ENCODE data around the gene TYK2.
A peak's percentile ranks its signal among the peaks of the same experiment; 100 is the strongest.
"Not testable (repeated sequence)": the region's sequence is repeated elsewhere in the genome, so short reads cannot be mapped to it uniquely, and the experiment has no call there.

TYK2 gene

DNA sequence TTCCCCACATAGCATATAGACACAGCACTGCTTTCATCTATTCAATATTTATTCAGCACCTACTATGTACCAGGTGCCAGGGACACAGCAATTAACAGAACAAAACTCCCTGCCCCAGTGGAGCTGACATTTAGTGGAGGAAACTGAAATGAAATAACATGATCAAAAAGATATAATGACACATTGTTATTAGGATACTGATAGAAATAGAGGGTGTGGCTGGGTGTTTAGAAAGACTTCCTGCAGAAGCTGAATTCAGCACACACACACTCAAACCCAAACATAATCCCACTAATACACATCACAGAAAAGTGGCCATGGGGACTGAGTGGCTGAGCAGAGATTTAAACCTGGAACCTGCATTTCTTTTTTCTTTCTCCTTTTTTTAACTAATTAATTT, 26.7 kb upstream of the TYK2 start:
- no peak for DNase-seq (ENCODE audit: low read depth)

DNA sequence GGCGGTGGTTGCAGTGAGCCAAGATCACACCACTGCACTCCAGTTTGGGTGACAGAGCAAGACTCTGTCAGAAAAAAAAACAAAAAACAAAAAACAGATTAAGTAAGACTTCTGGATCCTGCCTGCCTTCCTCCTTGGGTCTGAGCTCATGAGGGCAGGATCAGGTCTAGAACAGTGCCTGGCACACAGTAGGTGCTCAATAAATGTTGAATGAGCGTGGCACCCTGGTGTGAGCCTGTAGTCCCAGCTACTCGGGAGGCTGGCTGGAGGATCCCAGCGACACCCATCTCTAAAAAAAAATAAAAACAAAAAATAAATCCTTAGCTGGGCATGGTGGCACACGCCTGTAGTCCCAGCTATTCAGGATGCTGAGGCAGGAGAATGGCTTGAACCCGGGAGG, 25.8 kb upstream of the TYK2 start:
- DNase-seq (ENCODE audit: low read depth), result no peak

DNA sequence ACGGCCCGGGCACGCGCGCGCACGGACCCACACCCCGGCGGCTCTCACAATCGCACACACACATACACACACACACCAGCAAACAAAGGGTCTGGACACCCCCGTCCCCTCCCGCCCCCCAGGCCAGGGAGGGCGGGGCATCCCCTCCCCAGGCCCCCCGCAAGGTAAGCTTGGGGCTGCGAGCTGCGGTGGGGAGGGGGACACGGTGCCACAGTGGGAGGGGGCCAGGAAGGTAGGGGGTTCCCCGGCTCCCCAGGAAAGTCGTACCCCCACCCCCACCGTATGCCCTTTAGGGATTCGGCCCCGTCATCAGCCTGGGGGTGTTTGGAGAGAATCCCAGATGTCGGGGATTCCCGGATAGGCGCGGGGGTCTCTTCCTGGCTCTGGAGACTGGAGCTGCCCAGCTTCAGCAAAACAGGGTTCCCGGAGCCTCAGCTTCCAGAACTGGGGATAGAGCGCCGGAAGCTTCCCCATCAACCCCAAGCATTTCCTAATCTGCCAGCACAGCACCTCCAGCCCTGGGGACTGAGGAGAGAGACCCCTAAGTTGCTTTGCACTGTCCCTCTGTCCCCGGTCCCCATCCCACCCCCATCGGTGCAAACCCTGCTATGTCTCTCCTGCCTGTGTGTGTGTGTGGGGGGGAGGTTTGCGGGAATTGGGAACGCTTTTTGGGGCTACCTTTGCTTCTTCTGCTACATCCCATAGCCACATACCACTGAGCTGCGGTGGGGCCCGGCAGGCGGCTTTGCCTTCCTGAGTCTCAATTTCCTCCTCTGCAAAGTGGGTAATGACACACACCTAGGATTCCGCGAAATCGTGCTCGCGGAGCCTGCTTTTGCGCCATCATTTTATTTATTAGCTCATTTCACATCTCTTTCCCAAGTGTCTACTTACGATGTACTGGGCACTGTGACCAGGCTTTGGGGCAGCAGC, 24.8 kb upstream of the TYK2 start:
- peak; percentile 62 for DNase-seq (ENCODE audit: low read depth)

DNA sequence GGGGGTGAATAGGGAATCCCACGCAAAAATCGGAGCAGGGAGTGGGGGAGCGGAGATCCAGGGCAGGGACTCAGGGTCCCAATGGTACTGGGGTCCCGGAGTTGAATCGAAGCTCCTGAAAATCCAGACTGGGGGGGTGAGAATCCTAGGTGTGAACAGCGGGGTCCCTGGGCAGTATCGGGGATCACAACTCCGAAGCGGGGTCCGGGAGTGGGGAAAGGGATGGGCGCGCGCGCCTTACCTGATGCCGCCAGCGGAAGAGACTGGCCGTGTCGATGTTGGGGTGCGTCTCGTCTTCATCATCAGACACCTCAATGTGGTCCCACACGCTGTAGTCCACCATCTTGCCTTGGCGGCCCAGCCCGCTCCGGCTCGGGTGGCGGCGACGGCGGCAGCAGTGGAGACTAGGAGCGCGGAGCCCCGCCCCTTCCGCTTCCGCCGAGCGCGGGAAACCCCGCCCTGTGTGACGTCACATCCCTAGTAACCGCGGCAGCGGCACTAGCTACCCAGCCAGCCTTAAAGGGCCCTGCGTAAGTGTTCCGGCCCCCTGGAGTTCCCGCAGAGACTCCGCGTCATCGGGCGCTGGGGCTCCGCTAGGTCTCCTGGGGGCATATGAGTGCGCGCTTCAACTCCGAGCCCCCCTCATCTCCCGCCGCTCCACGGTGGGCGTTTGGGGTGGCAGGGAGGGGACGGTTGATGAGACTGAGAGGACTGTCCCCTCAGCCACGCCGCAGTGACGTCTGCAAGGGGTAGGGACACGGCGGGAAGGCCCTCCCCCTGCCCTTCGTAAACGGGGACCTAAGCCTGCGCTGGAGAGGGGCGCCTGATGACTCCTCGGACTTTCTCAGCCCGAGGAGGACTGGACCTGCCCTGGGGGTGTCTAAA, 23.0 kb upstream of the TYK2 start, which contains the start of gene CDC37:
Gene CDC37 (minus strand): TSS at position 406 of the 885 bp plus-strand sequence. CDS start 63 bp downstream, at position 343.
- DNase-seq (ENCODE audit: low read depth), result peak; percentile 98

DNA sequence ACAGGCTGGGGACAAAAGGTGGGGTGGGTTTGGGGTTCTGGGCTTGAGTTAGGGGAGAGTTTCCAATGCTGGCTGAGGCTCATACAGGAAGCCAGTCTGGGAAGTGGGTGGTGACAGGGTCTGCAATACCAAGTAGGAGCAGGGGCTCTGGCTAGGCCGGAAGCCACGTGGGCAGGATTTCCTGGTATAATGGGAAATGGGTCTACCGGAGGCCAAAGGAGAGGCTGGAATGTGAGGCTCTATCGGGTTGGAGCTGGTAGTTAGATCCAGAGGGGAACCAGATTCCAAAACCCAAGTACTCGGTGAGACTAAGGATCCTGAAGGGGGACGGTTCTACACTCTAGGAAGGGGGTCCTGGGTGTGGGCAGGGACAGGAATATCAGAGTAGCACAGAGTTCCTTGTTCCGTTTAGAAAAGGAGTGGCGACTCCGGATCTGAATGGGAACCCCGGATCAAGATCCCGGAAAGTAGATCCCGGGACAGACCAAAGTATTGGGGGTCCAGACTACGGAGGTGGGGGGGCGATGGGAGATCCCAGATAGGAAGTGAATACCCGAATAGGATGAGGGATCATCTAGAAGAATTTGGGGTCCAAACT, 22.2 kb upstream of the TYK2 start:
- DNase-seq (ENCODE audit: low read depth), result no peak

DNA sequence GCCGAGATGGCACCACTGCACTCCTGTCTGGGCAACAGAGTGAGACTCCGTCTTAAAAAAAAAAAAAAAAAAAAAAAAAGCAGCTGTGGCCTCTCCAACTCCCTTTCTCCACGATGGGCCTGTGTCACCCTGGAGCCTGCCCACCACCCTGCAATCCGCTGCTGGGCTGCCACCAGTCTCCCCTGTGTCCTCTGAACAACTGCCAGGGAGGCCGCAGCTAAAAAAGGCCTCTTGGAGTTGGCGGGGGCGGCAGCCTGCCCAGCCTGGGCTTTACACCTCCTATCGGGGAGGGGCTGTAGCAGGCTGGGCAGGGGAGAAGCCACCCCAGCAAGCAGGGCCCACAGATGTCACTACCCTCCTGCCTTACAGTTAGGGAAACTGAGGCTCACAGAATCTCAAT, 19.5 kb upstream of the TYK2 start:
- DNase-seq (ENCODE audit: low read depth), result no peak

DNA sequence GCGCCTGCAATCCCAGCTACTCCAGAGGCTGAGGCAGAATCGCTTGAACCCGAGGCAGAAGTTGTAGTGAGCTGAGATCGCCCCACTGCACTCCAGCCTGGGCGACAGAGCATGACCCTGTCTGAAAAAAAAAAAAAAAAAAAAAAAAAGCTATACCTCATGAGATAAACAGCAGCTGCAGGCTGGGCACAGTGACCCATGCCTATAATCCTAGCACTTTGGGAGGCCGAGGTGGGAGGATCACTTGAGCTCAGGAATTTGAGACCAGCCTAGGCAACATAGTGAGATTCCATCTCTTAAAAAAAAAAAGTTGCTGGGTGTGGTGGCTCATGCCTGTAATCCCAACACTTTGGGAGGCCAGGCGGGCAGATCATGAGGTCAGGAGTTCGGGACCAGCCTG, 19.0 kb upstream of the TYK2 start:
- not testable (repeated sequence) for DNase-seq (ENCODE audit: low read depth)

DNA sequence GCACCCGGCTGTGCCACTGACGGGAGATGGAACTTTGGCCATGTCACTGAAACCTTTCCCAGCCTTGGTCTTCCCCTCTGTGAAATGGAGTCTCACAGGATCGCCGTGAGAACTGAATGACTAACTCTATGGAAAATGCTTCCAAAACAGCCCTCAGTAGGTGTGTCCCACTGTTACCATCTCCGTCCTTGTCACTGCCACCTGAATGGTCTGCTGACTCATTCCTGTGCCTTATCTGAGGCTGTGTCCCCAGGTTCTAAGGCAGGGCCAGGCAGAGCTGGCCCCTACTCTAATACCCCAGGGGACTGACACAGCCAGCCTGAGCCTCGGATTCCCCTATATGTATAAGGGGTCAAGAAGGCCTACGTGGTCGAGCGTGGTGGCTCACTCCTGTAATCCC, 18.4 kb upstream of the TYK2 start:
- DNase-seq (ENCODE audit: low read depth), result no peak

DNA sequence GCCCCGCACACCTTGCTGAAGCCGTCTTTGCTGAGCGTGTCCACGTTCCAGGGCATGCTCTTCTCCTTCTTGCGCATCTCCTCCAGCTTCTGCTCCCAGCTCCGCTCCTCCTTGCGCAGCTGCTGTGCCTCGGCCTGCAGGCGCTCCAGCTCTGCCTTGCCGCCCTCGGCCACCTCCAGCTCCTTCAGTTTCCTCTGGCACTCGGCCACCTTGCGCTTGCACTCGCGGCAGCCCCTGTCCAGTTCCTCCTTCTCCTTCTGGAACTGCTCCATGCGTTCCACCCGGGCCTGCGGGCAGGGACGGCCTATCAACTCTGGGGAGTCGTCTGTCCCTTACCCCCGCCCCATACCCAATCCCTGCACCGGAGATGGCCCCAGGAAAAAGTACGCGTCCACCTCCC, 15.5 kb upstream of the TYK2 start:
- DNase-seq (ENCODE audit: low read depth), result no peak

DNA sequence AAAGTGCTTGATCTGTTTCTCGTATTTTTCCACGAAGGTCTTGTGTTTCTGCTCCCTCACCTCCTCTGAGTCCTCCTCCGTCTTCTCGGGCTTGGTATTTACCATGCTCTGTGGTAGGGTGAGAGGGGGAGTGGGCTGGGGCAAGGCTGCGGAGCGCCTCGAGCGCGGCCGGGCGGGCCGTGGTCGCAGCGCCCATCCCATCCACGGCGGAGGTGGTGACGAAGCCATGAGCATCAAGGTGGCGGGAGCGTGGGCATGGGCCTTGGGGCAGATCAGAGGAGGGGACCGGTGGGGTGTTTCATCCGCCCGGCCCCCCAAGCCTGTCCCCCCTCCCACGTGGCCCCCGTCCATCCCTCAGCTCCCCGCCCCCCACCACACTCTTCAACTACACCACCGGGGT, 15.1 kb upstream of the TYK2 start:
- DNase-seq (ENCODE audit: low read depth), result no peak

DNA sequence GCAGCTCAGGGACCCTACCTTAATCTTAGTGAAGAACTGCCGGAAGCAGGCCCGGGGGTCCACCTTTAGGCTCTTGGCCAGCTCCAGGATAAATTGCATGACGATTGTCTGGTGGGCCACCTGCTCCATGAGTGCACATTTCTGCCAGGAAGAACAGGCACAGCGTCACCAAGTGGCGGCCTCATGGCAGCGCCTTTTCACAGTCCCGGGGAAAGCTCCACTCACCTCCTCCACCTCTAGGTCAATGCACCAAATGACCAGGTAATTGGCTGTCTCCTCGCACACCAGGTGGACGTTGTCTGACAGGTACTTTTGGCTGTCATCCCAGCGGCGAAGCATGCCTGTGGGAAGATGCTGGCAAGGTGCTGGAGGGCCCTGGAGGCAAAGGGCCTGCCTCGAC, 14.6 kb upstream of the TYK2 start:
- DNase-seq (ENCODE audit: low read depth), result no peak

DNA sequence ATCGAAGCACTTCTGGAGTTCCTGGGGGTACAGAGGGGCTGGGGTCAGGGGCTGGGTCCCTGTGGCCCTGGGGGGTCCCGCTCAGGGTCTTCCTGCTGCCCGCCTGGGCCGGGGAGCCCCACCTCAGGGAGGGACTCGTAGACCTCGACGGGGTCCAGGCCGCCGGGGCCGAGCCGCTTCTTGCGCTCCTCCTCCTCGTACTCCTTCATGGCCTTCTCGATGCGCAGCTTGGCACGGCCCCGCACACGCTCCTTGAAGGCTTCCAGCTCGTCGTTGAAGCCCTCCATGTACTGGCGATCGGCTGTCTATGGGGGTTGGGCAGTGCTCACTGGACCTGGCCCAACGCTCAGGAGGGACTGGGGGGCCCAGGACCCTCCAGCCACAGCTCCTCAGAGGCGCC, 12.8 kb upstream of the TYK2 start:
- DNase-seq (ENCODE audit: low read depth), result no peak

DNA sequence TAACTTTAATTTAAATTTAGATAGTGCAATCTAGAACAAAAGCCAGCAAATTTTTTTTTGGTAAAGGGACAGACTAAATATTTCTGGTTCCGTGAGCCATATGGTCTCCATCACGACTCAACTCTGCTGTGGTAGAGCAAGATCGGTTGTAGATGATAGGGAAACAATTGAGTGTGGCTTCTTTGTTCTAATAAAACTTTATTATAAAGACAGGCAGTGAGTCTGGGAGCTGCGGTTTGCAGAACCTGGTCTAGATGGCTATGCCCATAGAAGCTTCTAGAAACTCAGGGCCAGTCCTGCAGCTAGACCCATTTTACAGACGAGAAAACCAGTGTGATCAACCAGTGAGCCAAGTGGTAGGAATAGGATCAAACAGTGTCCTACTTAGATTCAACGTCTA, 11.7 kb upstream of the TYK2 start:
- no peak for DNase-seq (ENCODE audit: low read depth)

DNA sequence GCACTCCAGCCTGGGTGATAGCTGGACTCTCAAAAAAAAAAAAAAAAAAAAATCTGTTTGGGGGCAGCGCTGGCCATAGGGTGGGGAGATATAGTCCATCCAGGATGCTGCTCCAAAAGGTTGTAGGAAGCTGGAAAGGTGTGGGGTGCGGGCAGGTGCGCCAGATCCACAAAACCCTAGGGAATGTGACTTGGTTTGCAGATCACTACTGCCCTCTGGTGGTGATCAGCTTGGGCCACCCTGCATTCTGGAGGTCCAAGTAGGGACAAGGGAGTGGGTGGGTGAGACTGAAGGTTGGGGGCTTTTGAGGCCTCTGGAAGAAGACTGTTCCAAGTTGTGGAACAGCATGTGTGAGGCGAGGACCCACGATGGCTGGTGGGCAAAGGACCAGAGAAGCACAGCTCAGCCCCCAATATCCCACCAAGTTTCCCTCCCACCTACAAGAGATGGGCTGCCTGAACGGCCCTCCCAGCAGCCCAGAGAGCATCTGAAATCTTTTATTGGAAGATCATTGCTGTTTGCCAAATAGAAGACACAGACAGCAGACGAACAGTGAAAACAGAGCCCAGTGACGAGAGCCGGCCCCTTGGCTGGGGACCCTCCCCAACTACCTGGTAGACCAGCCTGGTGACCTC, 10.4 kb upstream of the TYK2 start:
- peak; percentile 45 for DNase-seq (ENCODE audit: low read depth)

DNA sequence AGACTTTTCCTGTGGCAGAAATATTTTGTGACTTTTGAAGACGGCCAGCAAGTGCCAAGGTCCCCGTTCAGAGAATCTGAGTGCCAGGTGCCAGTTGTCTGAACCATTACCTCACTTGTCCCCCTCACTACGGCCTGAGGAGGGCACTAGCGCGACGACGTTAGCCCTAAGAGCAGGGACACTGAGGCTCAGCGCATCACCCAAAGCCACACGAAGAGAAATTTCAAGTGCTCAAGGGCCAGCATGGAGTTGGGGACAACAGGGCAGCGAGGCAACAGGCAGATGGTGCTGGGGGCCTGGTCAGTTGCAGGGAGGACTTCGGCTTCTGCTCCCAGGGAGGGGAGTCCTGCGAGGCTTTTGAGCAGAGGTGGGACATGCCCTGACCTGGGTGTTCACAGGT, 9.5 kb upstream of the TYK2 start:
- DNase-seq (ENCODE audit: low read depth), result no peak

DNA sequence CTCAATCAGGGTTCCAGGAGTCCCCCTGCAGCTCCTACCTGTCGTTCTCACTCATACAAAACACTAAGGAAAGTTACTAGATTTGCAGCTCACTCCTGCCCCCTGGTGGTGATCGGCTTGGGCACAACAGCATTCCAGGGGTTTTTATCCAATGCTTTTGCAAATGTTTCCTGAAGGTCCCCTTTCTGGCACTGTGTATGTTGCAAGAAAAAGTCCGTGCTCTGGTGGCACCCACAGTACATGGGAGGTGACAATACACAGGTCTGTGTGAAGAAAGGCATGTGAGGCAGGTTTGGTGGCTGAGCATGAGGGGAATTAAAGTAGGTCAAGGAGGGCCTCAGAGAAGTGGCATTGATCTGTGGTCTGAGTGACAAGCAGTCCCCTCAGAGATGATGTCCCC, 8.6 kb upstream of the TYK2 start:
- peak; percentile 66 for DNase-seq (ENCODE audit: low read depth)

DNA sequence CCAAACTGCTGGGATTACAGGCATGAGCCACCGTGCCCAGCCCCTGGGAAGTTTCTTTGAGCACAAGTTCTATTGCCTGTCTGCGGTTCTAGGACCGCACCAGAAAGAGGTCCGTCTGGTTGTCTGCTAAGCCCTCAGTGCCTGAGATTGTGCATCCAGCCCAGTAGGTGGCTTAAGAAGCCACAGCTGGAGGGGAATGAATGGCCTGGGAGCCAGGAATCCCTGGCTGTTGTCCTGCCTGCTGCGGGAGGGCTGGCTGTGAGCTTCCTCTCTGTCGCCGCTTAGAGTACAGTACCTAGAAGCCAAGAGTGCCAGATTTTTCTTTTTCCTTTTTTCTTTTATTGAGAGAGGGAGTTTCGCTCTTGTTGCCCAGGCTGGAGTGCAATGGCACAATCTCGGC, 4.2 kb upstream of the TYK2 start:
- no peak for DNase-seq (ENCODE audit: low read depth)

DNA sequence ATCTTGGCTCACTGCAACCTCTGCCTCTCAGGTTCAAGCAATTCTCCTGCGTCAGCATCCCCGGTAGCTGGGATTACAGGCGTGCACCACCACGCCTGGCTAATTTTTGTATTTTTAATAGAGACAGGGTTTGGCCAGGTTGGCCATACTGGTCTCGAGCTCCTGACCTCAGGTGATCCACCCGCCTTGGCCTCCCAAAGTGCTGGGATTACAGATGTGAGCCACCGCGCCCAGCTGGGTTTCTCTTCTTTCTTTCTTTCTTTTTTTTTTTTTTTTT, 2.8 kb upstream of the TYK2 start:
- not testable (repeated sequence) for DNase-seq (ENCODE audit: low read depth)

DNA sequence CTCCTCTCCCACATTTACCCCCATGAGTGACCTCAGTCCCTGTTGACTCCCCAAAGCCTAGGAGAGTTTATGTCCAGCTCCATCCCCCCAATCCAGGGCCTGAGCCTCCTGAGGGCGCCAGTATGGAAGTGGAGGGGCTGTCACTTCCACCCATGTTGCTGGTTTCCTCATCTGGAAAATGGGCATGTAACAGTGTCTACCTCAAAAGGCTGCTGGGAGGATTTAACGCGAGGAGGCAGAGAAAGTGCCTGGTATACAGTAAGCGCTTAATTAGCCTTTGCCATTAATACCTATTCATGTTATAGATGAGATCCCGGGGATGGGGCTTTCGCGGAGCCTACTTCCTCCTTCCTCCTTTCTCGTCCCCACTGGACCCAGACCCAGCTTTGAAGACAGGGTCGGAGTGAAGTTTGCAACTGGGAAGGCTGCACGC, 476 bp downstream of the TYK2 start:
- no peak for DNase-seq (ENCODE audit: low read depth)

DNA sequence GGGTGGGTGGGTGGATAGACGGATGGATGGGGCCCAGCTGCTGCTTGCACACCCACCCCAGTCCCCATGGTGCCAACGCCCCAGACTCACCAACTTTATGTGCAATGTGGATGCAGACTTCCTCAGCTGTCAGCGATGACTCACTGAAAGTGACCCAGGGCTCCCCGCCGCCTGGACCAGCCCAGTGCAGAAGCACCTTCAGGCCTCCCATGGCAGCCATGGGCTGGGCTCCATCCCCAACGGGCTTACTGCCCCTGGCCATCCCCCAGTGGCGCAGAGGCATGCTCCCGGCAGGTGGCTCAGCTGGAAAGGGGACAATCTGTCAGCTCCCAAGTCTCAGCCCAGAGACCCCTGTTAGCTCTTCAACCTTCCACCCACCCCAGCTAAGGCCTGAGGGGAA, 2.2 kb downstream of the TYK2 start:
- DNase-seq (ENCODE audit: low read depth), result no peak

DNA sequence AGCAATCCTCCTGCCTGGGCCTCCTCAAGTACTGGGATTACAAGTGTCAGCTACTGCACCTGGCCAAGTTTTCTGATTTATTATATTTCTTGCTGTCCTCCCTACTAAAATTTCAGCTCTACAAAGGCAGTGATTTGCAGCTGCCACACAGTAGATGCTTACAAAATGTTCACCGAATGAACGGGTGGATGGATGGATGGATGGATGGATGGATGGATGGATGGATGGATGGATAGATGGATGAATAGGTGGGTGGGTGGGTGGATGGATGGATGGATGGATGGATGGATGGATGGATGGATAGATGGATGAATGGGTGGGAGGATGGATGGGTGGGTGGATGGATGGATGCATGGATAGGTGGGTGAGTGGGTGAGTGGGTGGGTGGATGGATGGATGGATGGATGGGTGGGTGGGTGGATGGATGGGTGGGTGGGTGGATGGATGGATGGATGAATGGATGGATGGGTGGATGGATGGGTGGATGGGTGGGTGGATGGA, 3.2 kb downstream of the TYK2 start:
- DNase-seq (ENCODE audit: low read depth), result not testable (repeated sequence)

DNA sequence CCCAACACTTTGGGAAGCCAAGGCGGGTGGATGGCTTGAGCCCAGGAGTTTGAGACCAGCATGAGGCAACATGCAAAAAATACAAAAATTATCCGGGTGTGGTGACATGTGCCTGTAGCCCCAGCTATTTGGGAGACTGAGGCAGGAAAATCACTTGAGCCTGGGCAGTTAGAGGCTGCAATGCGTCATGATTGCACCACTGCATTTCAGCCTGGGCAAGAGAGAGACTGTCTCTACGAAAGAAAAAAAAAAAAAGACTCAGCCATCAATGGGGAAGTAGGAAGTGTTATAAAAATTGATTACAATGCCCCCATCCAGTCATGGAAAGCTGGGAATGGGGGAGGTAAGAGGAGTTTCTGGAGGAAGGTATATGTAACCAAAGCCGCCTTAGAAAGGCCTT, 5.4 kb downstream of the TYK2 start:
- DNase-seq (ENCODE audit: low read depth), result no peak
